BE2C (cell line): ENCODE results near the gene ZIK1. TPM values are rescaled to one million over a fixed set of nuclear protein-coding genes. Genes with fewer than 3 reads are reported as not detected.
A peak's percentile ranks its signal among the peaks of the same experiment; 100 is the strongest.

Experiments
- DNase-seq: peaks from one replicate; pipeline ENCODE4 v3.0.0-alpha.2; 2020
- H3K27me3 ChIP-seq: fragments of 250-450 bp; sonication (Bioruptor Pico); 2 replicates; pipeline ENCODE4 v1.5.1; 2020; ENCODE audit warnings: mild to moderate bottlenecking
- H3K36me3 ChIP-seq: fragments of 250-450 bp; sonication (Bioruptor Pico); 2 replicates; pipeline ENCODE4 v1.5.1; 2020; ENCODE audit warnings: mild to moderate bottlenecking
- H3K4me1 ChIP-seq: fragments of 250-450 bp; sonication (Bioruptor Pico); 2 replicates; pipeline ENCODE4 v1.5.1; 2020
- H3K4me3 ChIP-seq: 2 replicates; pipeline ENCODE4 v1.5.1; 2011; ENCODE audit warnings: low read depth, low read length
- H3K9me3 ChIP-seq: fragments of 250-450 bp; sonication (Bioruptor Pico); 2 replicates; pipeline ENCODE4 v1.5.1; 2020
- polyA plus RNA-seq: library from polyadenylated mRNA; unstranded; fragments of >200 nt; gene quantifications from one replicate; pipeline ENCODE4 v1.2.1, GENCODE V29; 2012; ENCODE audit warnings: low read depth, missing spikeins; ENCODE audit not compliant: insufficient read length, insufficient read depth
- TF ChIP-seq, protein P1 (sequence below): IDR thresholded peaks from 2 replicates; pipeline ENCODE4 v1.5.1; 2012; ENCODE audit warnings: mild to moderate bottlenecking, low read depth, low read length

ZIK1 gene
- 9.0 TPM for polyA plus RNA-seq

GRCh38 chr19:57583521-57584416 is at the start of gene ZIK1:
TSS of gene ZIK1 (plus strand) at chr19:57584145. CDS start at chr19:57584357, 212 bp downstream.
- H3K9me3 ChIP-seq: peaks cover 5% of the 10 kb centered on the region; the same call in 1 of the 2 replicates
- H3K4me3 ChIP-seq: peak within 1 kb of the TSS; percentile 89
- no peaks in the 10 kb centered on the region for H3K27me3 ChIP-seq
- peak; percentile 93 for DNase-seq
- TF ChIP-seq, protein P1, sequence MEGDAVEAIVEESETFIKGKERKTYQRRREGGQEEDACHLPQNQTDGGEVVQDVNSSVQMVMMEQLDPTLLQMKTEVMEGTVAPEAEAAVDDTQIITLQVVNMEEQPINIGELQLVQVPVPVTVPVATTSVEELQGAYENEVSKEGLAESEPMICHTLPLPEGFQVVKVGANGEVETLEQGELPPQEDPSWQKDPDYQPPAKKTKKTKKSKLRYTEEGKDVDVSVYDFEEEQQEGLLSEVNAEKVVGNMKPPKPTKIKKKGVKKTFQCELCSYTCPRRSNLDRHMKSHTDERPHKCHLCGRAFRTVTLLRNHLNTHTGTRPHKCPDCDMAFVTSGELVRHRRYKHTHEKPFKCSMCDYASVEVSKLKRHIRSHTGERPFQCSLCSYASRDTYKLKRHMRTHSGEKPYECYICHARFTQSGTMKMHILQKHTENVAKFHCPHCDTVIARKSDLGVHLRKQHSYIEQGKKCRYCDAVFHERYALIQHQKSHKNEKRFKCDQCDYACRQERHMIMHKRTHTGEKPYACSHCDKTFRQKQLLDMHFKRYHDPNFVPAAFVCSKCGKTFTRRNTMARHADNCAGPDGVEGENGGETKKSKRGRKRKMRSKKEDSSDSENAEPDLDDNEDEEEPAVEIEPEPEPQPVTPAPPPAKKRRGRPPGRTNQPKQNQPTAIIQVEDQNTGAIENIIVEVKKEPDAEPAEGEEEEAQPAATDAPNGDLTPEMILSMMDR: peak; percentile 37
- no peaks in the 10 kb centered on the region for H3K4me1 ChIP-seq
- peaks cover 16% of the 10 kb centered on the region for H3K36me3 ChIP-seq

DNA sequence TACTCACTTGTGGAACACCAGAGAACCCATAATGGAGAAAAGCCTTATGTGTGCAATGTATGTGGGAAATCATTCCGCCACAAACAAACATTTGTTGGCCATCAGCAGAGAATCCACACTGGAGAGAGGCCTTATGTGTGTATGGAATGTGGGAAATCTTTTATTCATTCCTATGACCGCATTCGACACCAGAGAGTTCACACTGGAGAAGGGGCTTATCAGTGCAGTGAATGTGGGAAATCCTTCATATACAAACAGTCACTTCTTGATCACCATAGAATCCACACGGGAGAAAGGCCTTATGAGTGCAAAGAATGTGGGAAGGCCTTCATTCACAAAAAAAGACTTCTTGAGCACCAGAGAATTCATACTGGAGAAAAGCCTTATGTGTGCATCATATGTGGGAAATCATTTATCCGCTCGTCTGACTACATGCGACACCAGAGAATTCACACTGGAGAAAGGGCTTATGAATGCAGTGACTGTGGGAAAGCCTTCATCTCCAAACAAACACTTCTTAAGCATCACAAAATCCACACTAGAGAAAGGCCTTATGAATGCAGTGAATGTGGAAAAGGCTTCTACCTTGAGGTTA is 45.9 kb upstream of the ZIK1 start:
- TF ChIP-seq, protein P1: no peak
- peaks cover 5% of the 10 kb centered on the region; the same call in 1 of the 2 replicates for H3K9me3 ChIP-seq
- H3K27me3 ChIP-seq: no peaks in the 10 kb centered on the region
- no peaks in the 10 kb centered on the region for H3K4me1 ChIP-seq
- DNase-seq: no peak
- no peak overlapping the region for H3K4me3 ChIP-seq
- peaks cover 79% of the 10 kb centered on the region for H3K36me3 ChIP-seq

DNA sequence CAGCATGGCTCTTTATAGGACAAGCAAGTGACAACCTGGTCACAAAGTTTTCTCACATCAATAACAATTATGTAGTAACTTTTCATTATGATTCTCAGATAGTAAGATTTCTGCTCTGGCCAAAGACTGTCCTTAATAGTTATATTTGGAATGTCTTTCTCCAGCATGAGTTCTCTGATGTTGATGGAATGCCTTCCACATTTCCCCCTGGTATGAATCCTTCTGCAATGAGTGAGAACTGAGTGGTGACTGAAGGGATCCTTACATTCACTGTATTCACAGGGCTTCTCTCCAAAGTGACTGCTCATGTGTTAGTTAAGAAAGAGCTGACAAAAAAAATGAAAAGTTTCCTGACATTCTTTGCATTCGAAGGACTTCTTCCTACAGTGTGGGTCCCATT is 37.4 kb upstream of the ZIK1 start:
- H3K4me3 ChIP-seq: no peak overlapping the region
- DNase-seq: no peak
- no peaks in the 10 kb centered on the region for H3K27me3 ChIP-seq
- H3K36me3 ChIP-seq: peaks cover 82% of the 10 kb centered on the region
- TF ChIP-seq, protein P1: no peak
- H3K4me1 ChIP-seq: no peaks in the 10 kb centered on the region
- peaks cover 4% of the 10 kb centered on the region; the same call in 1 of the 2 replicates for H3K9me3 ChIP-seq

GRCh38 chr19:57552432-57552831 is 31.5 kb upstream of the ZIK1 start:
- peaks cover 76% of the 10 kb centered on the region for H3K36me3 ChIP-seq
- H3K9me3 ChIP-seq: no peaks in the 10 kb centered on the region
- DNase-seq: no peak
- TF ChIP-seq, protein P1: no peak
- H3K4me3 ChIP-seq: no peak overlapping the region
- H3K4me1 ChIP-seq: no peaks in the 10 kb centered on the region
- no peaks in the 10 kb centered on the region for H3K27me3 ChIP-seq

DNA sequence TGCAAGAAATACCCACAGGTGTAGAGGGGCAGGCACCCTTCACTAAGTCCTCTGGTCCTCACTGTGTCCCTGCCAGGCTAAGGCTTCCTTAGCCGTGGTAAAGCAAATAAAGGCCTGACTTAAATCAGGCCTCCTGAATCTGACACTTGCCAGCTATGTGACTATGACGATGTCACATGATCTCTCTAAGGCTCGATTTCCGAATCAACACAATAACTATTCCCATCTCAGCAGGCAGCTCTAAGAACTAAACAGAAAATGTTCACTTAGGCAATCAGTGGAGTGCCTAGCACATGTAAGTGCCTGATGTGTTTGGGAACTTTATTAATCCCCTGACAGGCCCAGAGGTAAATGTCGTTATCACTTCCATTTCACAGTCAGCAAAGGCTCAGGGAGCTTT is 26.3 kb upstream of the ZIK1 start:
- Histone ChIP-seq H3K4me1 (no peaks in the 10 kb centered on the region), H3K27me3 (no peaks in the 10 kb centered on the region), H3K9me3 (peaks cover 4% of the 10 kb centered on the region), H3K36me3 (peaks cover 39% of the 10 kb centered on the region), H3K4me3 (no peak overlapping the region)
- TF ChIP-seq, protein P1: no peak
- DNase-seq: no peak
